Astrocyte (in vitro differentiated cells and primary cell): ENCODE results near the gene FGD5.

Experiments used
- EZH2 ChIP-seq: IDR thresholded peaks from 2 replicates; pipeline ENCODE4 v1.6.1; 2012; ENCODE audit warnings: mild to moderate bottlenecking, low read length, inconsistent platforms; ENCODE audit not compliant: insufficient read depth
- TF ChIP-seq, protein P1 (sequence below): IDR thresholded peaks from 2 replicates; pipeline ENCODE4 v1.5.1; 2011; ENCODE audit warnings: low read depth, mild to moderate bottlenecking, inconsistent platforms, low read length, moderate library complexity; ENCODE audit not compliant: insufficient read depth

DNA sequence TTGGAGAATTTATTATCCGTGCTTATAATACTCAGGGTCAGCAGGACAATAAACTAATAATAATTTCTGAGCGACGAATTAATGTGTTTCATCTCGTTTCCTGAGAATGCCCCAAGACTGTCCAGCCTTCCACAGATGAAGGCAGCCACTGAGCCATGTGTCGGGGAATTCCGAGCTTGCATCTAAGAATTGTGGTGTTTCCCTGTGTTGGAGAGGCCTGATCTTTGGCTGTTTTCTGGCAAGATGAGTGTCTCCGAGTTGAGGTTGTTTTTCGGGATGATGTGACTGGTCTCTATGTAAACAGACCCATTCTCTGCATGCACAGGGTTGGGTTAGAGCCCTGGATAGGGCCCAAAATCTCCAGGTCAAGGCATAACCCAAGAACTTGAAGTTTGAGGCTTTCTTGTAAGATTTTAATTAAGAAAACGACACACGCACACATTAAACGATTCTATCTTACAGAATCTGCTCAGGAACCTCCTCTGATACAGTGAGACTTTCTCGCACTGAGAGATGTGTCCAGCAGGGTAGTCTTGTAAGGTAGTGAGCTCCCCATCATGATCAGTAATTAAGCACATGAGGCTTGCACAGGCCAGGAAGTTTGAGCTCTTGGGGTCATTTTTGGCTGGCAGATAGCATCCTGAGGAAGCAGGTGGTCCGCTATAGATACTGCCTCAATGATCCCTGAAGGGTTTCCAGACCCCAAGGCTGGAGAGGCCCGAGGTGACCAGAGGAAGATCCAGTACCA, 14.4 kb downstream of the FGD5 start:
- TF ChIP-seq, protein P1, sequence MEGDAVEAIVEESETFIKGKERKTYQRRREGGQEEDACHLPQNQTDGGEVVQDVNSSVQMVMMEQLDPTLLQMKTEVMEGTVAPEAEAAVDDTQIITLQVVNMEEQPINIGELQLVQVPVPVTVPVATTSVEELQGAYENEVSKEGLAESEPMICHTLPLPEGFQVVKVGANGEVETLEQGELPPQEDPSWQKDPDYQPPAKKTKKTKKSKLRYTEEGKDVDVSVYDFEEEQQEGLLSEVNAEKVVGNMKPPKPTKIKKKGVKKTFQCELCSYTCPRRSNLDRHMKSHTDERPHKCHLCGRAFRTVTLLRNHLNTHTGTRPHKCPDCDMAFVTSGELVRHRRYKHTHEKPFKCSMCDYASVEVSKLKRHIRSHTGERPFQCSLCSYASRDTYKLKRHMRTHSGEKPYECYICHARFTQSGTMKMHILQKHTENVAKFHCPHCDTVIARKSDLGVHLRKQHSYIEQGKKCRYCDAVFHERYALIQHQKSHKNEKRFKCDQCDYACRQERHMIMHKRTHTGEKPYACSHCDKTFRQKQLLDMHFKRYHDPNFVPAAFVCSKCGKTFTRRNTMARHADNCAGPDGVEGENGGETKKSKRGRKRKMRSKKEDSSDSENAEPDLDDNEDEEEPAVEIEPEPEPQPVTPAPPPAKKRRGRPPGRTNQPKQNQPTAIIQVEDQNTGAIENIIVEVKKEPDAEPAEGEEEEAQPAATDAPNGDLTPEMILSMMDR: no peak
- no peak for TF ChIP-seq EZH2
